Fibroblast of pulmonary artery (primary cell): ENCODE results near the gene RNF128.

ENCODE experiments used
- DNase-seq: peaks from one replicate; pipeline ENCODE4 v3.0.0-alpha.2; 2010; ENCODE audit warnings: low read depth
- H3K4me3 ChIP-seq: replicated peaks from 2 replicates; pipeline ENCODE4 v1.5.1; 2011; ENCODE audit warnings: low read depth, mild to moderate bottlenecking, control low read depth, low read length, moderate library complexity
- TF ChIP-seq, protein P1 (sequence below): IDR thresholded peaks from 2 replicates; pipeline ENCODE4 v1.5.1; 2011; ENCODE audit warnings: mild to moderate bottlenecking, control low read depth, low read length, inconsistent platforms; ENCODE audit errors: missing control alignments

RNF128 gene

DNA sequence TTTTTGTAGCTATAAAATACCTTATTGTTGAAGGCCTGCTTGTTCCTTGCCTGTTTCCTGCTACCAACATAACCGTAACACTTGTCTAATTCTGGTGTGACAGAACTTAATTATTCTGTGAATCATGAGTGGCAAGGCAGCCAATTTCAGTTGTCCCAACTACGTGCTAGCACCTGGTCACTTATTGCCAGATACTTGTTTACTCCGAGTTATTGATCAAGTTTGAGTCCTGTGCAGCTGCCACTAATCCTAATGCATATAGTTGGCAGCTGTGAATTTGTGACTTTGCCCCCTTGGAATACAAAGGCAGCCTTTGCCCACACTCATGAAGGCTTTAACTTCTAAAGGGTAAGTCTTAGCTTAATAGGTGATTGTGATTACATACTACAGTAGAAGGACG lies 7.8 kb upstream of the RNF128 start:
- no peak for DNase-seq
- TF ChIP-seq, protein P1, sequence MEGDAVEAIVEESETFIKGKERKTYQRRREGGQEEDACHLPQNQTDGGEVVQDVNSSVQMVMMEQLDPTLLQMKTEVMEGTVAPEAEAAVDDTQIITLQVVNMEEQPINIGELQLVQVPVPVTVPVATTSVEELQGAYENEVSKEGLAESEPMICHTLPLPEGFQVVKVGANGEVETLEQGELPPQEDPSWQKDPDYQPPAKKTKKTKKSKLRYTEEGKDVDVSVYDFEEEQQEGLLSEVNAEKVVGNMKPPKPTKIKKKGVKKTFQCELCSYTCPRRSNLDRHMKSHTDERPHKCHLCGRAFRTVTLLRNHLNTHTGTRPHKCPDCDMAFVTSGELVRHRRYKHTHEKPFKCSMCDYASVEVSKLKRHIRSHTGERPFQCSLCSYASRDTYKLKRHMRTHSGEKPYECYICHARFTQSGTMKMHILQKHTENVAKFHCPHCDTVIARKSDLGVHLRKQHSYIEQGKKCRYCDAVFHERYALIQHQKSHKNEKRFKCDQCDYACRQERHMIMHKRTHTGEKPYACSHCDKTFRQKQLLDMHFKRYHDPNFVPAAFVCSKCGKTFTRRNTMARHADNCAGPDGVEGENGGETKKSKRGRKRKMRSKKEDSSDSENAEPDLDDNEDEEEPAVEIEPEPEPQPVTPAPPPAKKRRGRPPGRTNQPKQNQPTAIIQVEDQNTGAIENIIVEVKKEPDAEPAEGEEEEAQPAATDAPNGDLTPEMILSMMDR, result no peak
- no peak overlapping the region for H3K4me3 ChIP-seq

DNA sequence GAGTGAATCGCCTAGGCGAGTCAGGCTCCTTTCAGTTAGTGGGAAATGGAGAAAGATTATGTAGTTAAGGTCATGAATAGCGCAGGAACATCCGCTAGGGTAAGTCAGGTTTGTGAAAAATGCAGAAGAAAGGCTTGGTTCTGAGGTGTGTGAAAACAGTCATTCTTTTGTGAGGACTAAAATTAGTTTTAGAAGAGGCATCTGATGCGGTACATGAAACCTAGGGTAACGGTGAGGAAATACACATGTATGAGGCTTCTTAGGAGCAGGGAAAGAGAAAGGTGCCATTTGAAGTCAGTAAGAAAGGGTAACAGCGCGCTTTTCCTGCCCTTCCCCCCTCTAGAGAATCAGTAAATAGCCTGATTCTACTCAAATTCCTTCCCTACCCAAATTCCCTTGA lies 570 bp upstream of the RNF128 start:
- H3K4me3 ChIP-seq, result peak overlapping the region; percentile 57
- DNase-seq, result peak; percentile 3
- TF ChIP-seq, protein P1, result no peak

DNA sequence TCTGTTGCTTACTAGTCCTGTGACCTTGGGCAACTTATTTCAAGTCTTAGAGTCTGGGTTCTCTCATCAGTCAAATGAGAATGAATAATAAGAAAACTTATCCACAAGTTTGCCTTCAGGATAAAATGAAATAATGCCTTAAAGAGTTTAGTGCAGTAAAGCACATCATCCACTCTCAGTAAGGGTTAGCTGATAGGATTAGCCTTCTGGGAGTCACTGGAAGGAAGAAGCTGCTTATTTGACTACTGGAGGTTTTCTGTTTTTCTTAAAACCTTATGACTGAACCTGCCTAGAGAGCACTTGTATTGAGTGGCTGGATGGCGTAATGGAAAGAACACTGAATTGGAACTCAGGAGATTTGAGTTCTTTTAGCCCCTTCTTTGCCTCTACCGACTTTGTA lies 1.8 kb downstream of the RNF128 start:
- TF ChIP-seq, protein P1, result no peak
- DNase-seq, result no peak
- H3K4me3 ChIP-seq, result no peak overlapping the region

DNA sequence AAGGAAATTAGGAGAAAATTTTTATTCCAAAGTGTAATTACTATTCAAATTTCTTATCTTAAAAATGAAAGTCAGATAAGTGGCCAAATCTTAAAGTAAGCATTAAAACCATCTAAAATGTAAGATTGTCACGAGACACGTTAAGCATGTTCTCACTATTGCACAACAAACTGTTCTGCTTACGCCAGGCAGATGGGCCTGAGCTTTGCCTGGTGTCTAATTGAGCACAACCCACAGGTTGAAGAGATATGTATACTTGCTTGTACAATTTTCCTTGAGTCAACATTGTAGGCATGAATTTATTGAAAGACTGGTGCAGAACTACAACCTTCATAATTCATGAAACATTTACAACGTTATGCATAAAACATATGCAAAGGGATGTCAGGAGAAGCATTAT lies 3.9 kb downstream of the RNF128 start:
- no peak for DNase-seq
- H3K4me3 ChIP-seq, result no peak overlapping the region
- TF ChIP-seq, protein P1, result no peak

DNA sequence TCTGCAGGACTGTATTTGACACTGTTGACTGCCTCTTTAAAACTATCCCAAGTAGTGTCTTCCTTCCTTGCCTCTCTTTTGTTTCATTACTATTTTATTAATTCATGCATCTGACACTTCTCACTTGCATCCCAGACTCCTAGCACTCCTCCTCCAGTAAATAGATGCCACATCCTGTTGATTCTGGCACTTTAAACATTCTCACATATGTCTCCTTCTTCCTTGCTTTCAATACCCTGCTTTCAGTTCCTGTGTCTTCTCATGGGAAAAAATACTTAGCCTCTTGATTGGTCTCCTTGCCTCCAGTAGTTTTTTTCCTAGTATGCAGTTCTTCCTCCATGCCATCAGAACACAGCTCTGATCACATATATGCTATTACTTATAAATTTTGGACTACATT lies 5.1 kb downstream of the RNF128 start:
- no peak overlapping the region for H3K4me3 ChIP-seq
- DNase-seq, result no peak
- TF ChIP-seq, protein P1, result no peak

DNA sequence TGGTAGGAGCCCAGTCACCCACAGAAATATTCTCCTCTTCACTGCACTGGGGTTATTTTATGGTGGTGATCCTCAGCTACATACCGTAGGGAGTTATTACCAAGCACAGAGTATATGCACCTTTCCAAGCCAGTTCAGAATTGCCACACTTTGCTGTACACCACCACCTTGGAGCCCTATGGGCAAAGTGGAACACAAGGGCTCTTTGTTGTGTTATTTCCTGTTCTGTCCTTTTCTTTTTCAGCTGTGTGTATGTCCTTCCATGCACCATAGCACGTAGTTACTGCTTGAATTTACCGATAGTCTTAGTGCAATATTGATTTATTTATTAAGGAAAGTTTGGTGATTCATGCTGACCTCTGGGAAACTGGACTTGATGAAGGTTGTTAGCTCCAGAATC lies 8.3 kb downstream of the RNF128 start:
- H3K4me3 ChIP-seq, result no peak overlapping the region
- TF ChIP-seq, protein P1, result no peak

DNA sequence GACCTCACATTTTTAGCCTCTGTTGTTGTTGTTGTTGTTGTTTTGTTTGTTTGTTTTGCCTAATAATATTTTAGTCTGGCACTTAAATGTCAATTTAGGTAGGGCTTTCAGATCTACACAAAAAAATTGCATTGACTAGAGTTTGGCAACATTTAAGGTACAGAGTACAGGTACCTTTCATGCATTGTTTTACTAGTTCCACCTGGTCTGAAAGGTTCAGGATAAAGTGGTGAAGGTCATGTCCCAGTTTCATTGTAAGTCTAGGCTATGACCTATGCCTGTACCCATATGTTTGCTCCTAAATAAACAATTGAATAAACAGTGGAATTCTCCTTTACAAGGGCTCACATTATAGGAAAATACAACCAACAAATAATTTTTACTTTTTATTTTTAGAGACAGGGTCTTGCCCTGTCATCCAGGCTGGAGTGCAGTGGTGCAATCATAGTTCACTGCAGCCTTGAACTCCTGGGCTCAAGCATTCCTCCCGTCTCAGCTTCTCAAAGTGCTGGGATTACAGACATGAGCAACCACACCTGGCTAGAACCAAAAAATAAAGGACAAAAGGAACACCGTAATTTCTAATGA lies 13.8 kb downstream of the RNF128 start:
- TF ChIP-seq, protein P1, result no peak
- H3K4me3 ChIP-seq, result no peak overlapping the region

More for the DNA sequence above, 8.3 kb downstream of the RNF128 start:
- no peak for DNase-seq

More for the DNA sequence above, 13.8 kb downstream of the RNF128 start:
- DNase-seq, result no peak
